GM19372 (cell line): Measurements from ENCODE around the gene RGS7.
"Not testable (repeated sequence)": the region's sequence is repeated elsewhere in the genome, so short reads cannot be mapped to it uniquely, and the experiment has no call there.

Source experiments
- ATAC-seq: cut with Tn5 transposase; IDR thresholded peaks from one replicate; pipeline ENCODE4 v1.9.1; 2021; ENCODE audit warnings: mild to moderate bottlenecking, low read depth, moderate library complexity; ENCODE audit not compliant: unreplicated experiment

The RGS7 gene

DNA sequence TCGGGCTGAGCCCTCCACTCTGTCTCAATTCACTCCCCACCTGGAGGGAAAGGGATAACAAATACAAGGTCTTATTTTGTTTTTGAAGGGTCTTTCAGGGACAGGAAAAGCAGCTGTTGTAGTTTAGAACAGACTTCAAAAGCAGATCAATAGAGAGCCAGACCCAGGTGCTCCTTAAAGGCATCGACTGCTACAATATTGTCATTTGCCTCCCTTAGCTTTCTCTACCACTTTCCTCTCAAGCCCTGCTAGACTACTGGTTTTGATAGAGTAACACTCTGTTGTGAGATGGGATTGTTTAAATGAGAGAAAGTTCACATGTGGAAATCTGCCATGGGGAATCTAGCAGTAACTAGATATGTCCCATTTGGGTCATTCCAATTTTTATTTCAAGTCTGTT, 24.0 kb downstream of the RGS7 start:
- ATAC-seq: no peak

DNA sequence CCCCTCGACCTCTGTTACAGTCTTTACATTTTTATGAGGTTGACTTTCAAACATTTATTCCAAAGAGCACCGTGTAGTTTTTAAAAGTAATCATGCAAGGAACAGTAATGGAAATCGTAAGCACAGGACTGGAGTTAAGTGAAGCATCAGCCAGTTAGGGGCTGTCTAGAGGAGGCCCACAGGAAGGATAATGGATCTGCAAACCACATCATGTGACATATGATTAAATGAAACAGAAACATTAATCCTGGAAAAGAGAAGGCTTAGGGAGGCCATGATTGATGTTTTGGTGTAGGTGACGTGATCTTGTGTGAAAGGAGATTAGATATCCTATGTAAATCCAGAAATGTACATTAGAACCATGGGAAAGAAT, 25.0 kb downstream of the RGS7 start:
- no peak for ATAC-seq

DNA sequence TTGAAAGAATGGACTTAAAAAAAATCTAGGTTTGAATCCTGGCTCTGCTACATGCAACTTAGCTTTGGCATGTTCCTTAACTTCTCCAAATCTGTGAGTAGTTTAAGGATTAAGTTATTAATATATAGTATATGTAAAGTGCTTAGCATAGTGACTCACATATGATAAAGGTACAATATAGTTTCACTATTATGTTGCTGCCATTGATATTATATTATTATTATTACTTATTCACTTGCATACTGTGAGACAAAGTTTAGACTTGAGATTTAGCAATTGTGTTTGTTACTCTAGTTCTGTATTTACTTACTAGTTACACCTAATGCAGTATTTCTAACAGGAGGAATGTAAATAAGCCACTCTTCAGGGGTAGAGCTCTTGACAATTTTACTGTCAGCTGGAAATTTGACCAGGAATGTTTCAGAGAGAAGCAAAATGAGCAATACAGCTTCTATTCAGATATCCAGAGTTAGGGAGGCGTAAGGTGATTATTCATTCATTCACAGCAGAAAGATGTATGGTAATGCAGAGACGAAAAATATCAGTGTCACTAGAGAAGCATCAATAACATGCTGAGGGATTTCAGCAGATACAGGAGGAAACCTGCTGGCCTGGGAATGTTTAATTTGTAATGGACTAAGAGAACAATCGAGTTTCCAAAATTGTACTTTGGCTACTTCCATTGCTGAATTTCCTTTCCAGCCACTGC, 25.5 kb downstream of the RGS7 start:
- no peak for ATAC-seq

DNA sequence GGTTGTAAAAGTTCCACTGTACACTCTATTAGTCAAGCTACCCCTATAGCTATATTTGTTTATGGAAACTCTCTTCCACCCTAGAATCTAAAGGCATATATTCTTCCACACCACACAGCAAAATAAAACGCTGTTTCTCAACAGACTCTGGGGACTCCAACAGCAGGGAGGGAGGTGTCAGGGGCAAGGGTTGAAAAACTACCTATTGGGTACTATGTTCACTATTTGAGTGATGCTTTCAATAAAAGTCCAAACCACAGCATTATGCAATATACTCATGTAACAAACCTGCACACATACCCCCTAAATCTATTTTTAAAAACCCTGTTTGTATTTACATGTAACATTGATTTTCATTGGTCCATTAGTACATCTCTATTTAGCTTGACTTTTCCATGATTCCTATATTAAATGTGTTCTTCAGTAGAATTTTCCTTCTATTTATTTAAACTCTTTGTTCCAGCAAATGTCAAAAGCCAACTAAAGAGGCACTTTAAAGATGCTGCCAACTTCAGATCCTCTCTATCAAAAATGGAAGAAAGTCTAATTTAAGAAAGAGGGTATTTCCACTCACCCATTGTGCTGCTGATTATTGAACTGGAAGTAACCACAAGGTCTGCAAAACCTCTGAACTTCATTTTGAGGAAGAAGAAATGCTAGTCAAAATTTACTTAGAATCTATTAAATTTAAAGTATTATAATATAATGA, 26.2 kb downstream of the RGS7 start:
- ATAC-seq: no peak

DNA sequence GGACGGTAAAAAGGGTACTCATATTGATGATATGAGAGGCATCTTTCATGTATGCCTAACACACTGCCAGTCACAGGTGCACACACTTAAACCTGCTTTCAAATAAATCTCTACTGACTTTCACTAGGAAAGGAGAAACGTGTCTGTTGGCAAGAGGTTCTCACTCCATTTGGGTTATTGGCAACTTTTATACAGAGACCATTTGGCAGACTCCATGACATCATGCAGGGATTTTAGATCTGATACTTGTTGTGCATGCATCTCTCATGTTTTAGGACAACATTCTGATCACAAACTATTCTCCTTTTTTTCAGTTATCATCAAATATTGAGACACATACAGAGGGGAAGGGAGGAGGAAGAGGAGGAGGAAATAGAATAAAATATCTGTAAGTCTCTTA, 31.5 kb downstream of the RGS7 start:
- no peak for ATAC-seq

GRCh38 chr1:241323514-241324195, 33.4 kb downstream of the RGS7 start:
- ATAC-seq: no peak

- no peak for ATAC-seq
Measured at GRCh38 chr1:241317676-241318075, 39.3 kb downstream of the RGS7 start.

DNA sequence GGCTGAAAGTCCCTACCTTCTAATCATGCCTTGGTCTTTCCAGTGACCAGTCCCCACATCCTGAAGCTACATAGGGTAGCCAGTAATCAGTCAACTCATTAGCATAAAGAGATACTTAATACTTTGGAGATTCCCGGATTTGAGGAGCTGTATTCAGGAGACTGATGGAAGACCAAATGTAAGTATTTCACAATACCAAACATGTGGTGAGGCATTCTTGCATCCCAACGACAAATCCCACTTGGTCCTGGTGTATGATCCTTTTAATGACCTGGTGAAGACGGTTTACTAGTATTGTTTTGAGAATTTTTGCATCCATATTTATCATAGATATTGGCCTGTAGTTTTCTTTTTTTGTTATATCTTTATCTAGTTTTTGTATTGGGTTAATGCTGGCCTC, 40.6 kb downstream of the RGS7 start:
- no peak for ATAC-seq

DNA sequence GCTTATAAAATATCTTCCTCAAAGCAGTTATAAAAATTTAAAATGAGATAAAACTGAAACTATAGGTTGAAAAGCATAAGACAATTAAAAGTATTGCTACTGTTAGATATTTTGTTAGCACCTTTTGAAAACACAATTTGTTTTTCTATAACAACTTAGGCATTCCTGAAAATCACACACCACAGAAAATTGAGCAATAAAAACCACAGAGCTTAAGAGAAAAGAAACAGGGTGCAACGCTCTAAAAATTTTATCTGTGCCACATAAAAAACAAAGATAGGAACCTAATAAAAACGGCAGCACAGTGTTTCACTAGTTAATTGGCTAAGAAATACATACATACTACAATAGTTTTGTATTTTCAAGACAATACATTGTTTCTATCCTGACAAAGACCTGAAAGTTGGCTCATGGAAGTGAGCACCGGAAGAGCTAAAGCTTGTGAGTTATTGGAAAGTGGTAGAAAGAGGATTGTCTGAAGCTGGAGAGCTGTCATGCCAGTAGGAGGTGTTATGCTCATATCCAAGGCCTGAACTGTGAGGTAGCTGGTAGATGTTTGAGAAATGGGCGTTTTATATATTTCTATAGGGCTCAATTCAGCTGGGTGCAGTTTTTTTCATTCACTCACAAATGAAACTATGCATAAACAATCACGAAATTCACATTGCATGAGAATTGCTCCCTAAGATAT, 45.8 kb downstream of the RGS7 start:
- no peak for ATAC-seq

DNA sequence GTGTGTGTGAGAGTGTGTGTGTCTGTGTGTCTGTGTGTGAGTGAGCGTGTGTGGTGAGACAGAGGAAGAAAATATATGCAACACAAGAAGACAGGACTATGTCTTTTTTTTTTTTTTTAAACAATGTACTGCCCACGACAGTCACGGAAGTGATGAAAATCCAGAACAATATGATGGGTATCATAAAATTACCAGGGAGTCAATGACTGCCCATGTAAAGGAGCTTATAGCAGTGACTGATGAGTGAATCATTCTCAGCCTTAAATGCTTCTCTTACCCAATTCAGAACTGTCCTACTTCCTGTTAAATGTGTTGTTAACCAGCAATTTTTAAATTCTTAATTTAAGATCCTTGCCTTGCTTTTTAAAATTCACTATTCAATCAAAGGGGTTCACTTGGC, 46.6 kb downstream of the RGS7 start:
- no peak for ATAC-seq

DNA sequence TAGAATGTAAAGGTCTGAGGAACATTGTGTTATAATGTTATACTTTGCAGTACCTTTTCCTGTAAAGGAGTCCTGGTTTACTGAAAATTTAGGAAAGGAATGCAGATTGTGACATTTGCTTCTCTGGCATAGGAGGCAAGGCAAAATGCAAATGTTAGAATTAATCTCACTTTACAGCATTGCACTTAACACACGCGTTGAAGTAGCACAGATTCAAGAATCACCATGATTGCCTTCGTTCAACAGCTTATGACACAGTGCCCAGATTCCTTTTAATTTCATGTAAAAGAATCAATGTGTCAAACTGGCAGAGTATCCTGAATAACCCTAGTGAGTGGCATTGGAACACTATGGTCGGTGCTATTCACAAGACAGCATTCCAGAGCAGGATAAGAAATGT, 47.4 kb downstream of the RGS7 start:
- ATAC-seq: no peak

GRCh38 chr1:241308471-241308870, 48.5 kb downstream of the RGS7 start:
- ATAC-seq: no peak

DNA sequence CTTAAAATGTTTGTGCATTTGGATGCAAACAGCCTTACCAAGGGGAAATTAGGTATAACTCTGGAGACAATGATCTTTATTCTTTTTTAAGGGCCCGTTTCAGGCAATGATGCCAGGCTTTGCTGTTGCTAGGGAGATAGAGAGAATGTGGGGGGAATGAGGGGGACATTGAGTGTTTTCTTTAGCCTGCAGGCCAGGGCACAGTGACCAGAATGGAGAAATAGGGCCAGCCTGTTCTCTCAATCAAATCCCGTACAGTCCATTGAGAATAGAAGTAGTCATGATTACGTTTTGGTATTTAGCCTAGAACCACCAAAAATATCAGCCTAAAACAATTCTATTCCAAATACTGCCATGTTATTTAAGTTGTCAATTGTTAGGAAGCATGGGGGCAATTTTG, 49.0 kb downstream of the RGS7 start:
- ATAC-seq: no peak

GRCh38 chr1:241306125-241306790, 50.7 kb downstream of the RGS7 start:
- ATAC-seq: no peak

DNA sequence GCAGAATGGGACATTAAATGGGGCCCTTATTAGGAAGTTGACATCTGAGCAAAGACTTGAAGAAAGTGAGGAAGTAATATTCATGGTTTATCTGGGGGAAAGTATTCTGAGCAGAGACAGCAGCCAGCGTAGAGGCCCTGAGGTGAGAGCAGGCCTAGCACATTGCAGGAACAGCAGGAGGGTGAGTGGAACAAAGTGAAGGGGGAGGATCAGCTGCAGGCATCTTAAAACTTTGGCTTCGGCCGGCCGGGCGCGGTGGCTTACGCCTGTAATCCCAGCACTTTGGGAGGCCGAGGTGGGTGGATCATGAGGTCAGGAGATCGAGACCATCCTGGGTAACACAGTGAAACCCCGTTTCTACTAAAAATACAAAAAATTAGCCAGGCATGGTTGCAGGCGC, 55.0 kb downstream of the RGS7 start:
- not testable (repeated sequence) for ATAC-seq

- no peak for ATAC-seq
Measured at GRCh38 chr1:241299347-241299746, 57.7 kb downstream of the RGS7 start.

DNA sequence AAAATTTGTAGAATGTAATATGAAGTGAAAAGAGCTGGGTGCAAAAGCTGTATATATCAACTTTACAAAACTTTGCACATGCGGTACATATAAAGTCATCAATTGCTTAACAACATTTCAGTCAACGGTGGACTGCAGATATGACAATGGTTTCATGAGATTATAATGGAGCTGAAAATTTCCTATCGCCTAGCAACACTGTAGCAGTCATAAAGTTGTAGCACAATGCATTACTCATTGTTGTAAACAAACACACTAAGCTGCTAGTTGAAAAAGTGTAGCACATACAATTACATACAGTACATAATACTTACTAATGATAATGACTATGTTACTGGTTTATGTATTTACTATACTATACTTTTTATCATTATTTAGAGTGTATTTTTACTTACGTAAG, 64.0 kb downstream of the RGS7 start:
- ATAC-seq: no peak

GRCh38 chr1:241291548-241291947, 65.5 kb downstream of the RGS7 start:
- ATAC-seq: not testable (repeated sequence)

DNA sequence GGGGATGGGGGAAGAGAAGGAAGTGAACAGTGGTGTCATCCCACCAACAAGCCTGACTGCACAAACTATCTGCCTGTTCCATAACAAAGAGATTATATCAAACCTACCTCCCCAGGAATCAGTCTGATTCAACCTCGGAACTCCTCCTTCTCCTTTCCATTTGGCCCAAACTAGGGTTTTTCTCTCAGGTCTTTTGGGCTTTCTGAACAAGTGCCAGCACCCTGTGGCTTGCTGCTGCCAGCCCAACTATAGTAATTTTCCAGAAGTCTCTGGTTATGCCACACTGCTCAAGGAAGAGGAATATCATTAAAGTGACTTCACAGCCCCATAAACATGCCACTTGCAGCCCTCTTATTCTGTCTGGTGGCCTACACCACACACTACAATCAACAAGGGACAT, 70.5 kb downstream of the RGS7 start:
- no peak for ATAC-seq

DNA sequence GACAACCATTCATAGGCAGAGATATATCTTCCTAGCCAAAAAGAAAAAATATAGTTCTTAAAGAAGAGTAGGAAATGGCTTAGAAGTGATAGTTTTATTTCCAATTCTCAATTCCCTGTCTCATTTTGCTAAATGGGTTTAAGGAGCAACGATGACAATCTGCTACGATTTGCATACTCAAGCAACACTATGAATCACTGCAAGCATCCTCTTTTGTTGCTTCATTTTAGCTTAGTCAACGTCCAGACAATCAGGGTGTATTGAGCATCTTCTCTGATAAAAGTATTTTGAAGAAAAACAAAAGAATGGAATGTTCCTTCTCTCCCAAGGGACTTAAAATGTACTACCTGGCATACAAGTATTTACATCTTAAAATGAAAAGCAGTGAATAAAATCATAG, 80.6 kb downstream of the RGS7 start:
- no peak for ATAC-seq

GRCh38 chr1:241275981-241276380, 81.0 kb downstream of the RGS7 start:
- no peak for ATAC-seq
